ENCODE results near the gene LGI4.
A peak's percentile ranks its signal among the peaks of the same experiment; 100 is the strongest.

Gene LGI4

GRCh38 chr19:35134601-35135242 is at the start of gene LGI4:
Gene LGI4 (minus strand): TSS chr19:35135059. CDS start chr19:35134680, 379 bp downstream.
- DNase-seq: no peak

- no peak for DNase-seq
Observed at GRCh38 chr19:35184267-35184666, 49.4 kb upstream of the LGI4 start.

- DNase-seq: no peak
Observed at GRCh38 chr19:35181387-35181786, 46.5 kb upstream of the LGI4 start.

- no peak for DNase-seq
Observed at GRCh38 chr19:35179830-35180229, 45.0 kb upstream of the LGI4 start.

GRCh38 chr19:35178701-35179100 is 43.8 kb upstream of the LGI4 start:
- no peak for DNase-seq

- no peak for DNase-seq
Observed at GRCh38 chr19:35177377-35178274, 42.8 kb upstream of the LGI4 start.

- DNase-seq: no peak
Observed at GRCh38 chr19:35176181-35176570, 41.3 kb upstream of the LGI4 start.

- no peak for DNase-seq
Observed at GRCh38 chr19:35174226-35174625, 39.4 kb upstream of the LGI4 start.

GRCh38 chr19:35171730-35172129 is 36.9 kb upstream of the LGI4 start:
- no peak for DNase-seq

GRCh38 chr19:35170359-35171061 is 35.7 kb upstream of the LGI4 start:
- DNase-seq: no peak

- no peak for DNase-seq
Observed at GRCh38 chr19:35169221-35169995, 34.5 kb upstream of the LGI4 start.

- no peak for DNase-seq
Observed at GRCh38 chr19:35168196-35168595, 33.3 kb upstream of the LGI4 start.

- peak in 1 of 2 donors; percentile 31 for DNase-seq
Observed at GRCh38 chr19:35167251-35168119, 32.6 kb upstream of the LGI4 start.

- no peak for DNase-seq
Observed at GRCh38 chr19:35166100-35167063, 31.5 kb upstream of the LGI4 start.

GRCh38 chr19:35165200-35166058 is 30.6 kb upstream of the LGI4 start:
- DNase-seq: no peak

GRCh38 chr19:35164418-35164817 is 29.6 kb upstream of the LGI4 start:
- no peak for DNase-seq

- no peak for DNase-seq
Observed at GRCh38 chr19:35162471-35163326, 27.8 kb upstream of the LGI4 start.

- DNase-seq: no peak
Observed at GRCh38 chr19:35161434-35161743, 26.5 kb upstream of the LGI4 start.
